WTC11 (cell line): ENCODE data around the gene TNFSF9. TPM values are rescaled to one million over a fixed set of nuclear protein-coding genes. Genes with fewer than 3 reads are reported as not detected.

Source experiments
- ATAC-seq: fragments of 200-7000 bp; cut with Tn5 transposase; 2 replicates; pipeline ENCODE4 v1.10.0; 2021; ENCODE audit warnings: mild to moderate bottlenecking, moderate library complexity
- CTCF ChIA-PET: fragments of 300-600 bp; sonication (Branson Sonifier 250); formaldehyde crosslinking; loops from one replicate; lab custom pipeline; 2021; ENCODE audit warnings: antibody characterized with exemption; lab: Charles Lee
- POLR2A ChIA-PET: fragments of 350-600 bp; sonication (Branson Sonifier 250); formaldehyde crosslinking; loops from one replicate; lab custom pipeline; 2021; ENCODE audit warnings: antibody characterized with exemption; lab: Charles Lee
- DNase-seq: peaks from one replicate; pipeline ENCODE4 v3.0.0; 2021; ENCODE audit warnings: low spot score
- H3K27ac Mint-ChIP-seq: 2 replicates; pipeline ENCODE4 v1.8.0; 2021; ENCODE audit warnings: mixed read lengths
- H3K27me3 Mint-ChIP-seq: 2 replicates; pipeline ENCODE4 v1.8.0; 2021; ENCODE audit warnings: low read depth, mild to moderate bottlenecking, moderate library complexity, mixed read lengths
- H3K36me3 Mint-ChIP-seq: 2 replicates; pipeline ENCODE4 v1.8.0; 2021; ENCODE audit warnings: mixed read lengths
- H3K4me1 Mint-ChIP-seq: 2 replicates; pipeline ENCODE4 v1.8.0; 2022; ENCODE audit warnings: mixed read lengths
- H3K4me3 Mint-ChIP-seq: 2 replicates; pipeline ENCODE4 v1.8.0; 2021; ENCODE audit warnings: mild to moderate bottlenecking, moderate library complexity, mixed read lengths
- H3K9me3 Mint-ChIP-seq: 2 replicates; pipeline ENCODE4 v1.8.0; 2021; ENCODE audit warnings: mixed read lengths
- ATF2 ChIP-seq: sonication (generic); formaldehyde crosslinking; IDR thresholded peaks from 2 replicates; pipeline ENCODE4 v1.8.1; 2022; ENCODE audit warnings: low read depth, missing genetic modification reagents, borderline replicate concordance
- E2F4 ChIP-seq: sonication (generic); formaldehyde crosslinking; IDR thresholded peaks from 2 replicates; pipeline ENCODE4 v1.8.1; 2022; ENCODE audit warnings: low read depth, mild to moderate bottlenecking, moderate library complexity, missing genetic modification reagents, borderline replicate concordance
- EMX1 ChIP-seq: fragments of 250-450 bp; sonication (Bioruptor Pico); IDR thresholded peaks from 2 replicates; pipeline ENCODE4 v1.8.0; 2021; ENCODE audit warnings: mild to moderate bottlenecking
- ERG ChIP-seq: fragments of 250-450 bp; sonication (Bioruptor Pico); IDR thresholded peaks from 2 replicates; pipeline ENCODE4 v1.8.0; 2021; ENCODE audit warnings: mild to moderate bottlenecking
- ETV6 ChIP-seq: sonication (generic); formaldehyde crosslinking; IDR thresholded peaks from 2 replicates; pipeline ENCODE4 v1.8.1; 2022; ENCODE audit warnings: mild to moderate bottlenecking, missing genetic modification reagents
- FOXP4 ChIP-seq: sonication (generic); formaldehyde crosslinking; IDR thresholded peaks from 2 replicates; pipeline ENCODE4 v1.8.0; 2022; ENCODE audit warnings: mild to moderate bottlenecking, missing genetic modification reagents
- GTF2I ChIP-seq: fragments of 250-450 bp; sonication (Bioruptor Pico); conservative IDR thresholded peaks from 2 replicates; pipeline ENCODE4 v1.4.0; 2021; ENCODE audit warnings: mild to moderate bottlenecking
- HMGXB4 ChIP-seq: sonication (generic); formaldehyde crosslinking; IDR thresholded peaks from 2 replicates; pipeline ENCODE4 v1.8.1; 2023; ENCODE audit warnings: mild to moderate bottlenecking, moderate library complexity, missing genetic modification reagents
- JUN ChIP-seq: sonication (generic); formaldehyde crosslinking; IDR thresholded peaks from 2 replicates; pipeline ENCODE4 v1.8.0; 2023; ENCODE audit warnings: mild to moderate bottlenecking, missing genetic modification reagents
- MXD4 ChIP-seq: fragments of 250-450 bp; sonication (Bioruptor Pico); IDR thresholded peaks from 2 replicates; pipeline ENCODE4 v1.8.0; 2021; ENCODE audit warnings: mild to moderate bottlenecking, moderate library complexity, borderline replicate concordance
- MYBL2 ChIP-seq: sonication (generic); formaldehyde crosslinking; IDR thresholded peaks from 2 replicates; pipeline ENCODE4 v1.8.1; 2023; ENCODE audit warnings: mild to moderate bottlenecking, moderate library complexity, missing genetic modification reagents
- NFATC4 ChIP-seq: fragments of 250-450 bp; sonication (Bioruptor Pico); IDR thresholded peaks from 2 replicates; pipeline ENCODE4 v1.9.0; 2021; ENCODE audit warnings: mild to moderate bottlenecking
- PRRX2 ChIP-seq: fragments of 250-450 bp; sonication (Bioruptor Pico); IDR thresholded peaks from 2 replicates; pipeline ENCODE4 v1.8.0; 2021; ENCODE audit warnings: mild to moderate bottlenecking
- SMAD4 ChIP-seq: sonication (generic); formaldehyde crosslinking; IDR thresholded peaks from 2 replicates; pipeline ENCODE4 v1.8.0; 2022; ENCODE audit warnings: mild to moderate bottlenecking, missing genetic modification reagents
- STAT6 ChIP-seq: sonication (generic); formaldehyde crosslinking; conservative IDR thresholded peaks from 2 replicates; pipeline ENCODE4 v1.8.1; 2023; ENCODE audit warnings: mild to moderate bottlenecking, low read depth, missing genetic modification reagents, moderate library complexity
- USF1 ChIP-seq: sonication (generic); formaldehyde crosslinking; IDR thresholded peaks from 2 replicates; pipeline ENCODE4 v1.8.0; 2022; ENCODE audit warnings: mild to moderate bottlenecking, missing genetic modification reagents
- ZBTB21 ChIP-seq: sonication (generic); formaldehyde crosslinking; IDR thresholded peaks from 2 replicates; pipeline ENCODE4 v1.8.1; 2023; ENCODE audit warnings: mild to moderate bottlenecking, missing genetic modification reagents, borderline replicate concordance
- ZBTB43 ChIP-seq: sonication (generic); formaldehyde crosslinking; IDR thresholded peaks from 2 replicates; pipeline ENCODE4 v1.8.1; 2023; ENCODE audit warnings: mild to moderate bottlenecking, missing genetic modification reagents
- ZNF232 ChIP-seq: sonication (generic); formaldehyde crosslinking; IDR thresholded peaks from 2 replicates; pipeline ENCODE4 v1.8.0; 2022; ENCODE audit warnings: mild to moderate bottlenecking, missing genetic modification reagents
- ZNF263 ChIP-seq: sonication (generic); formaldehyde crosslinking; IDR thresholded peaks from 2 replicates; pipeline ENCODE4 v1.8.1; 2022; ENCODE audit warnings: low read depth, mild to moderate bottlenecking, moderate library complexity, missing genetic modification reagents
- ZNF317 ChIP-seq: sonication (generic); formaldehyde crosslinking; IDR thresholded peaks from 2 replicates; pipeline ENCODE4 v1.8.1; 2023; ENCODE audit warnings: low read depth, mild to moderate bottlenecking, moderate library complexity, missing genetic modification reagents, borderline replicate concordance
- ZNF416 ChIP-seq: fragments of 250-450 bp; sonication (Bioruptor Pico); IDR thresholded peaks from 2 replicates; pipeline ENCODE4 v1.9.0; 2021; ENCODE audit warnings: mild to moderate bottlenecking, inconsistent platforms
- total RNA-seq: library from RNA; stranded (reverse); gene quantifications from 3 replicates; pipeline ENCODE4 v1.2.3, GENCODE V29; 2021

Gene TNFSF9
- total RNA-seq, 1 experiment from 2014 or later: 2.9 TPM

GRCh38 chr19:6556043-6556449 is 25.2 kb downstream of the TNFSF9 start:
- no peaks in the 10 kb centered on the region for H3K9me3 Mint-ChIP-seq
- ChIA-PET CTCF (interaction anchor here (1.0 kb wide), 1 partner anchor 39 kb away, joined by 3 read pairs; no protein-coding TSS in a partner anchor), POLR2A (no interaction called here)
- peaks cover 4% of the 10 kb centered on the region for H3K4me1 Mint-ChIP-seq
- no peak overlapping the region for H3K4me3 Mint-ChIP-seq
- ATAC-seq: no peak
- no peak overlapping the region for H3K27ac Mint-ChIP-seq
- DNase-seq: no peak
- H3K27me3 Mint-ChIP-seq: no peaks in the 10 kb centered on the region
- TF ChIP-seq ZNF232 (CRISPR knock-in tag) (no peak), ZBTB43 (CRISPR knock-in tag) (no peak), MYBL2 (CRISPR knock-in tag) (no peak), E2F4 (CRISPR knock-in tag) (no peak), SMAD4 (CRISPR knock-in tag) (no peak), ZNF263 (no peak), JUN (no peak), ERG (CRISPR knock-in tag) (no peak), NFATC4 (CRISPR knock-in tag) (no peak), ZNF317 (no peak), ETV6 (CRISPR knock-in tag) (no peak), MXD4 (no peak)
- no peaks in the 10 kb centered on the region for H3K36me3 Mint-ChIP-seq

- Mint-ChIP-seq H3K27ac (no peak overlapping the region), H3K4me1 (peaks cover 4% of the 10 kb centered on the region), H3K27me3 (peaks cover 2% of the 10 kb centered on the region; the same call in 1 of the 2 replicates), H3K4me3 (no peak overlapping the region), H3K9me3 (no peaks in the 10 kb centered on the region), H3K36me3 (no peaks in the 10 kb centered on the region)
- ATAC-seq (no peak), DNase-seq (no peak)
- CTCF ChIA-PET: interaction anchor here (1.0 kb wide), 1 partner anchor 40 kb away, joined by 3 read pairs; no protein-coding TSS in a partner anchor
- POLR2A ChIA-PET: no interaction called here
- TF ChIP-seq EMX1 (no peak), PRRX2 (CRISPR knock-in tag) (no peak), HMGXB4 (CRISPR knock-in tag) (no peak), ZNF416 (CRISPR knock-in tag) (no peak), STAT6 (CRISPR knock-in tag) (no peak), ATF2 (CRISPR knock-in tag) (no peak), ZBTB21 (CRISPR knock-in tag) (no peak), USF1 (no peak), FOXP4 (CRISPR knock-in tag) (no peak), GTF2I (no peak)
These were observed 25.8 kb downstream of the TNFSF9 start for GRCh38 chr19:6556480-6557195.
